Measurements from ENCODE around the gene NBPF11. TPM values are rescaled to one million over a fixed set of nuclear protein-coding genes. Genes with fewer than 3 reads are reported as not detected.

The NBPF11 gene
- total RNA-seq, 2 donors from 2014 or later: 10.1 to 10.2 TPM

DNA sequence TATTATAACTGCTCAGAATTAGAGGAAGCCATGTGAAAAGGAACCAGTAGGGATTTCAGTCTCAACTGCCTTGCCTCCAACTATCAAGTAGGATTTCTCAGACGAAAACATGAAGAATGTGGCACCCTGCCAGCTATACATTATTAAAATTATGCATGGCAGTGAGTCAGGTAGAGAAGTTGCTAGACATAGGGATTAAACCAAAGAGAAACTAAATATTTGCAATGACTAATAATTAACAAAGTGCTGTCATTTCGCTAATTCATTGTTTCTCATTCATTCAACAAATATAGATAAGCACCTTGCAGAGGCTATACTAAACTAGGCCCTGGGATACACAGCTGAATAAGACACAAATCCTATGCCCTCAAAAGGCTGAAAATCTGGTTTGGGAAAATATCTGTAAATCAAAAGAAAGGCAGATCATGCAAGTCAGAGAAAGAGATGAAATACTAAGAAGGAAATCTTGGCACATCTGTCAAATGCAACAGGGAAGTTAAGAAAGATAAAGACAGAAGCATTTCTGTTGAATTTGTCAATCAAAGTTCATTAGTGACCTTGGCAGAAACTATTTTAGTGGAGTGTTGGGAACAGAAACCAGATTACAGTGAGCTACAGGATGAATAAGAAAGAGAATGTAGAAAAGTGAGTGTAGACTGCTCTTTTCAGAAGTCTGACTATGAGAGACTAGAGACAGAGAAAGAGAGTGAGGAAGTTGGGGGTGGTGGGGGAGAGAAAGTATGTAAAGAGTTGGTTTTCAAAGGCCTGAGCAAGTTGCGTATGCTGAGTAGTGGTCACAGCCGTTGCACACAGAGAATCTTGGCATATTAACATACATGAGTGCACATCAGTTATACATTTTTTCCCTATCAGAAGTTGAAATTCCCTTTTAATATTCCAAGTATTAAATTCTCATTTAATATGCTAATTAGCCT, 14.7 kb upstream of the NBPF11 start:
- Histone ChIP-seq H3K4me1 (peaks cover 12% of the 10 kb centered on the region), H3K9me3 (no peaks in the 10 kb centered on the region), H3K27ac (no peak overlapping the region), H3K36me3 (replicated peaks in 1 of 2; ENCODE audit: insufficient read depth in 1 of 2, low read depth in 2 of 2) (no peaks in the 10 kb centered on the region), H3K27me3 (no peaks in the 10 kb centered on the region), H3K4me3 (no peak overlapping the region)
- 49 to 54% methylated on average over 4 of the region's 4 CpGs for WGBS, 2 donors
- intact Hi-C loops (cut with DNase I): no loop called here
- ATAC-seq (no peak), DNase-seq (no peak)
- TF ChIP-seq, protein P1, sequence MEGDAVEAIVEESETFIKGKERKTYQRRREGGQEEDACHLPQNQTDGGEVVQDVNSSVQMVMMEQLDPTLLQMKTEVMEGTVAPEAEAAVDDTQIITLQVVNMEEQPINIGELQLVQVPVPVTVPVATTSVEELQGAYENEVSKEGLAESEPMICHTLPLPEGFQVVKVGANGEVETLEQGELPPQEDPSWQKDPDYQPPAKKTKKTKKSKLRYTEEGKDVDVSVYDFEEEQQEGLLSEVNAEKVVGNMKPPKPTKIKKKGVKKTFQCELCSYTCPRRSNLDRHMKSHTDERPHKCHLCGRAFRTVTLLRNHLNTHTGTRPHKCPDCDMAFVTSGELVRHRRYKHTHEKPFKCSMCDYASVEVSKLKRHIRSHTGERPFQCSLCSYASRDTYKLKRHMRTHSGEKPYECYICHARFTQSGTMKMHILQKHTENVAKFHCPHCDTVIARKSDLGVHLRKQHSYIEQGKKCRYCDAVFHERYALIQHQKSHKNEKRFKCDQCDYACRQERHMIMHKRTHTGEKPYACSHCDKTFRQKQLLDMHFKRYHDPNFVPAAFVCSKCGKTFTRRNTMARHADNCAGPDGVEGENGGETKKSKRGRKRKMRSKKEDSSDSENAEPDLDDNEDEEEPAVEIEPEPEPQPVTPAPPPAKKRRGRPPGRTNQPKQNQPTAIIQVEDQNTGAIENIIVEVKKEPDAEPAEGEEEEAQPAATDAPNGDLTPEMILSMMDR (IDR thresholded peaks at IDR 0.05): no peak
- TF ChIP-seq POLR2A (IDR thresholded peaks at IDR 0.05): no peak

GRCh38 chr1:148162363-148162762, 10.3 kb upstream of the NBPF11 start:
- Histone ChIP-seq H3K9me3 (no peaks in the 10 kb centered on the region), H3K4me1 (peaks cover 12% of the 10 kb centered on the region), H3K27me3 (peaks cover 0 to 14% of the 10 kb centered on the region in 2 donors), H3K36me3 (replicated peaks in 1 of 2; ENCODE audit: insufficient read depth in 1 of 2, low read depth in 2 of 2) (no peaks in the 10 kb centered on the region), H3K27ac (no peak overlapping the region), H3K4me3 (no peak overlapping the region)
- TF ChIP-seq, protein P1 (IDR thresholded peaks at IDR 0.05): no peak
- no peak for TF ChIP-seq POLR2A (IDR thresholded peaks at IDR 0.05)
- 75 to 78% methylated on average over 15 to 24 of the region's 25 CpGs for WGBS, 2 donors
- ATAC-seq: no peak
- intact Hi-C loops (cut with DNase I): no loop called here
- no peak for DNase-seq

DNA sequence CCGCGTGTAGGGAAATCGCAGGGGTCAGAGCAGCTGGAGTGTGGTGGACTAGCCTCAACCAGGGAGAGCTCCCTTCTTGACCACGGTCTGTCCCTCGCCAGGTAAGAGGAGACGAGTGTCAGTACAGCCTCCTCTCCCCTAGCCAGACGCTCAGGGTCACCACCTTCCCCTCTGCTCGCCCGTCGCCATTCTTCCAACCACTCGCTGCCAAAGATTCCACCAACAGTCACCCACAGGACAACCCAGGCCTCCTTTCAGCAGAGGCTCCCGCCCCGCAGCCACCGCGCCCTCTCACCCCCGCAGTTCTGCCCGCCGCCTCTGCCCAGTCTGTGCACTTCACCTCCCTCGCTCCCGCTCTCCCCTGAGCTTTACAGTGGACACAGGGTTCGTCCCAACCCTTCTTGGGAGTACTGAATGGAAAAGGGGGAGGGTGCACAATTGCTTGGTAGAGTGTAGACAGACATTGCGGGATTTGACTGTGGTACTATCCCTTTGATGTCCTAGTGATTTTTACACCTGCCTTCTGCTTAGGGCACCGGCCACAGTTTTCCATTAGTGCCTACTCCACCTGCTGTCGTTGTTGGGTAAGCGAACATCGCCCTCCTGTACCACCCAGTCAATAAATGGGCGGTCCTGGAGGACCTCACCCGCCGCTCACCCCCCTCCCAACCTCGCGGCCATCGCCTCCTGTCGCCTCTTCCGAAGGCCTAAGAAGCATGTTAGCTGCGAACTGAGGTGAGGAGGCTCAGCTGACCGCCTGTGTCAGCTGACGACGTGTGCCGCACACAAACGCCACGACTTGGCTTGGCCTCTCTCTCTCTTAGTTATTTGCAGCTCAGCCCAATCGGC, 9.2 kb upstream of the NBPF11 start:
- Histone ChIP-seq H3K27ac (no peak overlapping the region), H3K27me3 (peaks cover 0 to 14% of the 10 kb centered on the region in 2 donors), H3K36me3 (replicated peaks in 1 of 2; ENCODE audit: insufficient read depth in 1 of 2, low read depth in 2 of 2) (no peaks in the 10 kb centered on the region), H3K9me3 (no peaks in the 10 kb centered on the region), H3K4me1 (peaks cover 2% of the 10 kb centered on the region), H3K4me3 (no peak overlapping the region)
- no peak for TF ChIP-seq POLR2A (IDR thresholded peaks at IDR 0.05)
- TF ChIP-seq, protein P1 (IDR thresholded peaks at IDR 0.05): no peak
- intact Hi-C loops (cut with DNase I): no loop called here
- ATAC-seq: no peak
- WGBS, 2 donors: 46% methylated on average over 41 of the region's 42 CpGs
- no peak for DNase-seq

DNA sequence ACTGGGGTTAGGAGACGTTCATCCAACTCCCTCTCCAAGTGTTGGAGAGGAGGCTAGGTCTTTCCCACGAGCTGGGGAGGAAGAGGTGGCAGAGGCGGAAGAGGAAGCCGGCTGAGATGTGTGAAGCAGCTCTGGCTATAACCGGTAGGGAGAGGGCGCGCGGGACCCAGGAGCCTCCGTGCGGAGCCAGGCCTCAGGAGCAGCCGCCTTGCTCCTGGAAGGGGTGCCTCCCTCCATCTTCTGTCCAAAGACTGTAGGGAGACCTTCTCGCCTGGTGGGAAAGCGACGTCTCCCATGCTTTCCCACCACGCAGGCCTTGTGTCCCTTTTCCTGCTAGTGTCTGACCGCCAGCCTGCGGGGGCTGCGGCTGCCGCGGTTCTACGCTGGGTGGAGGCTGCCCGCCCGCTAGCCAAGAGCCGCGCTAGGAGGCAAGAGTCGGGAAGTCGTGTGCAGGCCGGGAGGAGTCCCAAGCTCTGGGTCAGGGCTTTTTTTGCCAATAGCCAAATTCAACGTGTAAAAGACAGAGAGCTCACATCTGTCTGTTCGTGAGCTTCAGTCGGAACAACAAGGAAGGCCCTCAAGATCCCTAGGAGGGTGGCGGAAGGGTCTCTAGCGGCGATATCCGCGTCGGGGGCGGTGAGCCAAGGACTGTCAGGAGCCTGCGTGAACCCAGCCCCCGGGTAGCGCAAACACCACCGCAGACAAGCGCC, 8.4 kb upstream of the NBPF11 start:
- H3K4me1 ChIP-seq: no peaks in the 10 kb centered on the region
- intact Hi-C loops (cut with DNase I): no loop called here
- peaks cover 0 to 14% of the 10 kb centered on the region in 2 donors for H3K27me3 ChIP-seq
- no peak overlapping the region for H3K4me3 ChIP-seq
- no peak for TF ChIP-seq POLR2A (IDR thresholded peaks at IDR 0.05)
- TF ChIP-seq, protein P1 (IDR thresholded peaks at IDR 0.05): no peak
- ATAC-seq (no peak), DNase-seq (no peak)
- no peaks in the 10 kb centered on the region for H3K36me3 ChIP-seq (replicated peaks in 1 of 2; ENCODE audit: insufficient read depth in 1 of 2, low read depth in 2 of 2)
- H3K9me3 ChIP-seq: no peaks in the 10 kb centered on the region
- WGBS, 2 donors: 39 to 45% methylated on average over 27 to 43 of the region's 43 CpGs
- H3K27ac ChIP-seq: no peak overlapping the region

Data from body of pancreas (tissue), 4 donors.